Ectodermal cell (in vitro differentiated cells): ENCODE measurements around the gene PLEKHJ1.
A peak's percentile ranks its signal among the peaks of the same experiment; 100 is the strongest.

Source experiments
- H3K27ac ChIP-seq: 2 replicates; pipeline ENCODE4 v1.7.0; 2013; ENCODE audit warnings: mild to moderate bottlenecking, low read depth, low read length; ENCODE audit not compliant: insufficient read depth, poor library complexity, severe bottlenecking
- H3K27me3 ChIP-seq: 2 replicates; pipeline ENCODE4 v1.7.0; 2013; ENCODE audit warnings: mild to moderate bottlenecking, low read length; ENCODE audit not compliant: insufficient read depth, control insufficient read depth, poor library complexity, severe bottlenecking
- H3K36me3 ChIP-seq: one replicate; pipeline ENCODE4 v1.7.0; 2013; ENCODE audit warnings: low read length; ENCODE audit not compliant: control insufficient read depth, insufficient read depth
- H3K4me1 ChIP-seq: one replicate; pipeline ENCODE4 v1.7.0; 2013; ENCODE audit warnings: low read length; ENCODE audit not compliant: control insufficient read depth, insufficient read depth
- H3K4me3 ChIP-seq: 2 replicates; pipeline ENCODE4 v1.7.0; 2013; ENCODE audit warnings: low read depth, low read length, control low read depth; ENCODE audit not compliant: insufficient read depth
- H3K9me3 ChIP-seq: 2 replicates; pipeline ENCODE4 v1.7.0; 2013; ENCODE audit warnings: mild to moderate bottlenecking, low read length, moderate library complexity; ENCODE audit not compliant: control insufficient read depth
- WGBS, 2 experiments: methylation state at CpG; one replicate each; pipeline ENCODE4 v1.1.7; 2013; ENCODE audit warnings: missing lambda C conversion rate in 2 of 2; 5-methylcytosine and 5-hydroxymethylcytosine counted together

Gene PLEKHJ1

DNA sequence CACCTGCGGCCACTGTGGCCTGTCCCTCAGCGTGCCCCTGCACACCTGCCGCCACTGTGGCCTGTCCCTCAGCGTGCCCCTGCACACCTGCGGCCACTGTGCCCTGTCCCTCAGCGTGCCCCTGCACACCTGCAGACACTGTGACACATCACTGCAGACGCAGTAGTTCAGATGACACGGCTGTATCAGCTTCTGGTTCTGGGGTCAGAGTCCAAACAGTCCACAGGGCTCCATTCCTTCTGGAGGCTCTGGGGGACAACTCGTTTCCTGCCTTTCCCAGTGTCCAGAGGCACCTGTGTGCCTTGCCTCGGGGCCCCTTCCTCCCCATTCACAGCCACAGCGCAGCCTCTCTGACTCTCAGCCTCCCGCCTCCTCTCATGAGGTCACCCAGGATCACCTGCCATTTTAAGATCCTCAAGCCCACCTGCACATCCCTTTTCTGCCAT, 6.0 kb upstream of the PLEKHJ1 start:
- Histone ChIP-seq H3K4me1 (peaks cover 29% of the 10 kb centered on the region), H3K27ac (no peak overlapping the region)

DNA sequence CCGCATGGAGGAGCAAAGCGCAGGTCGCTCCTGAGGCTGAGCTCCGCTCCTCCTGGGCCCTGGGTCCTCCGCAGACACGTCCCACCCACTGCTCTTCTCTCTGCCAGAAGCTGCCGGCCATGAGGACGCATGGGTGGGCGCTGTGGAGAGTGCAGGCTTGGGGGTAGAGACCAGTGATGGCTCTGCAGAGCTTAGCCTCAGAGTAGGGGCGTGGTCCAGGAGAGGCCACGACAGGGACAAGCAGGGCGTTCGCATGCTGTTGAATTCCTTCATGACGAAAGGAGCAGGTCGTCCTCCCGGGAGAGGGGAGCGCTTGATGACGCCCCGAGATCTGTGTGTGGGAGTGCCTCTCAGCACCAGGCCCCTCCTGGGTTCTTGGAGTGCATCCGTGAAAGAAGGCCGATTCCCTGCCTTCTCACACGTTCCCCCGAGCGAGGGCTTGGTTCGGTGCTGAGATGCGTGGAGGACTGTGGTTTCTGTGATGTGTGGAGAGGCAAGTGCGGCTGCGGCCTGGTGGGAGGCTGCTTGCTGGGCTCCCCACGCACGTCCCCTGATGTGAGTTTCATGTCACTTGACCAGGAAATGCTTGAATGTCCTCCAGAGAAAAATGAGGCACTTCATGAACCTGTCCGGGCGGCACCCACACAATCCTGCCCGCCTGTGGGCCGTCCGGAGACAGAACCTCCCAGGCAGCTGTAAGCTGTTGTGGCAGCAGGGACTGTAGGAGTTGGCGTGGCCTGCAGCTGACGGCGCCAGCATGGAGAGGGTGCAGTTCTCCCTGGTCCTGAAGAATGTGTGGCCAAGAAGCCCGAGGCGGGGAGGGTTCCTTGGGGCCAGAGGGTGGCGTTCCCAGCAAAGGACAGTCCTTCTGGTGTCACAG, 5.0 kb upstream of the PLEKHJ1 start:
- Histone ChIP-seq H3K4me3 (no peak overlapping the region), H3K36me3 (peaks cover 29% of the 10 kb centered on the region), H3K4me1 (peaks cover 29% of the 10 kb centered on the region), H3K9me3 (no peaks in the 10 kb centered on the region), H3K27ac (no peak overlapping the region), H3K27me3 (no peaks in the 10 kb centered on the region)
- WGBS, 2 experiments, result 92% methylated on average over 41 of the region's 41 CpGs

More for the DNA sequence above, 6.0 kb upstream of the PLEKHJ1 start:
- 94% methylated on average over 12 of the region's 12 CpGs for WGBS, 2 experiments
- H3K9me3 ChIP-seq, result no peaks in the 10 kb centered on the region
- peaks cover 39% of the 10 kb centered on the region for H3K36me3 ChIP-seq
- no peaks in the 10 kb centered on the region for H3K27me3 ChIP-seq
- H3K4me3 ChIP-seq, result no peak overlapping the region

DNA sequence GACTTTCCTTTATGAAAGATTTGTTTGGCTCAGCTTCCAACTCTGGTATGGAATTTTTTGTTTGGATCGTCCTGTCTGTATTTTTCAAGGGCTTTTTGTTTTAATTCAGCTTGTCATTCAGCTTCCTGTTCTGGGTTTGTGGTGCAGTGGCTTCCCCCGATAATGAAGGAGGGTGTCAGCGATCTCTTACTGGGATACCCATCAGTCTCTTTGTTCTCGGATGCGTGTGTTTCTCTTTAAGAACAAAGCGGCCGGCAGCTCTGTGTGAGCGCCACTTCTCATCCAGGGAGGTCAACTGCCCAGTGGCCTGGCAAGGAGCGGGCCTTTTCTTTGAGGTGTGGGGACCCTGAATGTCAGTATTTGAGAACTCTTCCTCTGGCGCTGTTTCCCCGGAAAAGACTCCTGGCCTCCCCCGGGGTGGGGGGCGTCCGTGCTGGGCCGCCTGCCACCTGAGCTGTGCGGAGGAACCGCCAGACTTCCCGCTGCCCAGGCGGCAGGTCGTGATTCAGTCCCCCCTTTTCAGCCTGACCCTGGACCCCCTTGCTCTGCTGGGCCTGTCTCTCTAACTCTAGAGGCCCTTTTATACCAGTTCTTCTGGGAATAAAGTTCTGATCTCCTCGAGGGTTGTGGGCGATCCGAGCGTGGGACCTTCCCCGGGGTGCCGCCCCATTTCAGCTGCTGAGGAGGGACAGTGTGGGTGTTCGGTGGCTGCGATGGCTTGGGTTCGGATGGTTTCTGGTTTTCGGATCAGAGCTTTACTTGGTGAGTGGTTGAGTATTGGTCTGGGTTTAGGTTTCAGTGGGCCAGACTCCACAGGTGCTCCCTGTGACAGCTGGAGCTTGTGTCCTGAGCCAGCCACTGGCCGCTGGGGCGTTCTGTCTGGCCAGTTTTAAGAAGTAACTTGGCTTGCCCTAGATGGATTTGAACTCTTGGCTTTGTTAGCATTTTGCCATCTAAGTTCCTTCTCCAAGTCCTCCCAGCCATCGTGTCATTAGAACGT, 3.9 kb upstream of the PLEKHJ1 start:
- Histone ChIP-seq H3K36me3 (peaks cover 18% of the 10 kb centered on the region), H3K27ac (peak overlapping the region; percentile 73), H3K4me3 (peak overlapping the region; percentile 33), H3K4me1 (peaks cover 31% of the 10 kb centered on the region), H3K9me3 (no peaks in the 10 kb centered on the region), H3K27me3 (no peaks in the 10 kb centered on the region)
- 42 to 43% methylated on average over 34 of the region's 34 CpGs for WGBS, 2 experiments

DNA sequence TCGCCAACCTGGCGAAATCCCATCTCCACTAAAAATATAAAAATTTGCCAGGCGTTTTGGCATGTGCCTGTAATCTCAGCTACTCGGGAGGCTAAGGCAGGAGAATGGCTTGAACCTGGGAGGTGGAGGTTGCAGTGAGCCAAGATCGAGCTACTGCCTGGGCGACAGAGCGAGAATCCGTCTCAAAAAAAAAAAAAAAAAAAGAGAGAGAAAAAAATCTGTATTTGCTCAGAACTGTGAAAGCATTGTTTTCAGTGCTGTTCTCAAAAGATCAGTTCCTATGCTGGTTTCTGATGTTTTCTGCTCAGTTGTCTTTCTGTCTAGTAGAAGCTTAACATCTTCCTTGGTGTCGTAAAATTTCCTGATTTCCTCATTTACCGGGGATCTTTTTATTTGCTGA, 3.0 kb upstream of the PLEKHJ1 start:
- WGBS, 2 experiments, result 77 to 79% methylated on average over 10 of the region's 10 CpGs
- H3K36me3 ChIP-seq, result peaks cover 10% of the 10 kb centered on the region
- peaks cover 37% of the 10 kb centered on the region for H3K4me1 ChIP-seq
- H3K27me3 ChIP-seq, result no peaks in the 10 kb centered on the region
- H3K9me3 ChIP-seq, result no peaks in the 10 kb centered on the region
- peak overlapping the region; percentile 73 for H3K27ac ChIP-seq
- H3K4me3 ChIP-seq, result peak overlapping the region; percentile 33

DNA sequence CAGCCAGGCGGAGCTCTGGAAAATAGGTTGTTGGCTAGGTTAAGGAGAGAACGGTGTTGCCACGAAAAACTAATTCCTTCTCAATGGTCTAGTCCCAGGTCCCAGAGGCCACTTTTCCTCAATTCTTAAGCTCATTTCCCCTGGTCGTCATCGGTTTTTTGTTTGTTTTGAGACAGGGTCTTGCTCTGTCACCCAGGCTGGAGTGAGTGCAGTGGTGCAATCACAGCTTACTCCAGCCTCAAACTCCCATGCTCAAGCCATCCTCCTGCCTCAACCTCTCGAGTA, 1.7 kb upstream of the PLEKHJ1 start:
- 84 to 89% methylated on average over 6 of the region's 6 CpGs for WGBS, 2 experiments
- Histone ChIP-seq H3K4me3 (peak overlapping the region; percentile 78), H3K9me3 (no peaks in the 10 kb centered on the region), H3K27me3 (no peaks in the 10 kb centered on the region), H3K36me3 (peaks cover 5% of the 10 kb centered on the region), H3K27ac (no peak overlapping the region), H3K4me1 (peaks cover 37% of the 10 kb centered on the region)

DNA sequence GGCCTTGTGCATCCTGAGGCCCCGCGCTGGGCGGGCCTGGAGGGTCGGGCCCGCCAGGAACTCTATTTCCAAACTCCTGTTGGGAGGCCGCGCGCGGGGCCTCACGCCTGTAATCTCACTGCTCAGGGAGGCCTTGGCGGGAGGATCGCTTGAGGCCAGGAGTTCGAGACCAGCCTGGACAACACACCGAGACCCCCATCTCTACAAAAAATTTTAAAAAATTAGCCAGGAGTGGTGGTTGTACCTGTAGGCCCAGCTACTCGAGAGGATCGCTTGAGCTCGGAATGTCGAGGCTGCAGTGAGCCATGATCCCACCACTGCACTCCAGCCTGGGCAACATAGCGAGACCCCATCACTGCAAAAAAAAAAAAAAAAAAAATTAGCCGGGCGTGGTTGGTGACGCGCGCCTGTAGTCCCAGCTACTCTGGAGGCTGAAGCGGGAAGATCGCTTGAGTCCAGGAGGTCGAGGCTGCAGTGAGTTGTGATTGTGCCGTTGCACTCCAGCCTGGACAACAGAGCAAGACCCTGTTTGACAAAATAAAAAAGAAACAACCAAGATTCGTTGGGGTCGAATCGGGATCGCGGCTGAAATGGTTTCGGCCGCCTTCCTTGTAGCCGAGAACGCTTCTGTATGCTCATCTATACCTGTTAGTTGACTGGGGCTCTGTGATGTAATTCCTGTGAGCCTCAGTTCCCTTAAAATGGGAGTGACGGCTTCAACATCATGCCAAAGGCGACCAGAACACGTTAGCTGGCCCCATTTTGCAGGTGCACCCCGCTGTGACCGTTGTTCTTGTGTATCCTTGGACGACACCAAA, 1.1 kb upstream of the PLEKHJ1 start:
- H3K36me3 ChIP-seq, result peaks cover 6% of the 10 kb centered on the region
- WGBS, 2 experiments, result 43 to 46% methylated on average over 43 of the region's 43 CpGs
- peak overlapping the region; percentile 99 for H3K27ac ChIP-seq
- H3K9me3 ChIP-seq, result no peaks in the 10 kb centered on the region
- no peaks in the 10 kb centered on the region for H3K27me3 ChIP-seq
- peaks cover 37% of the 10 kb centered on the region for H3K4me1 ChIP-seq
- H3K4me3 ChIP-seq, result peak overlapping the region; percentile 78

DNA sequence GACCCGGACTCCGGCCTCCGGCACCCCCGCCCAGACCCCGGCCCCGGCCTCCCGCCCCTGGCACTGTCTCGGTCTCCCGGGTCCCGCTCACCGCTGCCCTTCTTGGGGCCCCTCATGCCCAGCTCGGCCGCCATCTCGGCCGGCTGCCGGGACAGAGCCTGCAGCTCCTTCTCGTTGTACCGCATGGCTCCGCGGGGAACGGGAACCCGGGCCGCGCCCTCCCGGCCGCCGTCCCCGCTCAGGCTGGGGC, 140 bp downstream of the PLEKHJ1 start:
- Histone ChIP-seq H3K27ac (no peak overlapping the region), H3K27me3 (no peaks in the 10 kb centered on the region), H3K9me3 (no peaks in the 10 kb centered on the region), H3K4me1 (peaks cover 31% of the 10 kb centered on the region), H3K4me3 (peak overlapping the region; percentile 78), H3K36me3 (peaks cover 8% of the 10 kb centered on the region)
- WGBS, 2 experiments, result 0% methylated on average over 28 of the region's 28 CpGs

DNA sequence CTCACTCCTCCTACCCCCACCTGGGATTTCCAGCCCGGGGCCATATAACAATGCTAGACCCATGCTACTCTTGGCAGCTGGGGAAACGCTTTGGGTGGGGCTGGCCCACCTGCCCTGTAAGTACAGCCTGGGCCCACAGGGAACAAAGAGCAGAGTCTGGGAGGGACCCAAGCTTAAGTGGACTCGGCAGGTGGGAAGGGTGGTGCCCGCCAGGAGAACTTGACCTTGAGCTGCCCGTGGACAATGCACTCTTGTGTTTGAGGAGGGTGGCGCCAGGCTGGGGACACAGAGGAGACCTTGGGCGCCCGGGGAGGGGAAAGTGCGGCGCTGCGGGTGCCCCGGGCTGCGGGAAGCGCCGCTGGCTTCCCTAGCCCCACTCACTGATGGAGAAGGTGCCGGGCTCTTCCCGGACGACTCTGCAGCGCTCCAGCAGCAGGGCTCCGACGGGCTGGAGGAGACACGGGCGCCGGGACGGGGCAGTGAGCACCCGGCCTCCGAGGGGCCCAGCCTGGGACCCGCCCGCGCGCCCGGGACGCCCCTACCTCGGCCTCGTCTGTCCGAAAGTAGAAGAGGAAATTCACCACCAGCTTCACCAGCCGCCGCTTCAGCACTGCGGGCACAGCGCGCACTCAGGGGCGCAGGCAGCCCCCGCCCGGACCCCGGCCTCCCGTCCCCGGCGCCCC, 607 bp downstream of the PLEKHJ1 start:
- Histone ChIP-seq H3K36me3 (peaks cover 8% of the 10 kb centered on the region), H3K27ac (no peak overlapping the region)
- WGBS, 2 experiments, result 1% methylated on average over 48 of the region's 48 CpGs

DNA sequence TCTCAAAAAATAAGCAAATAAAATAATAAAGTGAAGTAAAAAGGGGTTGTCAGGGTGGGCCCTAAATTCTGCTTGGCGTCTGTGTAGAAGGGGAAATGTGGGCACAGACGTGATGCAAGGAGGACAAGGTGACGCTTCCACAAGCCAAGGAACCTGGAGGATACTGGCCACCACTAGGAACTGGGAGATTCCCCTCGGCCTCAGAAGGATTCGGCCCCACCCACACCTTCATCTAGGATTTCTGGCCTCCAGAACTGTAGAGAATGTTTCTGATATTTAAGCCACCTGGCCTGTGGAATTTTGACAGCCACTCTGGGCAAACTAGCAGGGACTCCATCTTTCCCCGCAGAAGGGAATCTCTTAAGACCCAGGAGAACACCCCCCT, 1.1 kb downstream of the PLEKHJ1 start:
- WGBS, 2 experiments, result 64 to 79% methylated on average over 6 of the region's 6 CpGs
- Histone ChIP-seq H3K4me1 (peaks cover 21% of the 10 kb centered on the region), H3K4me3 (peak overlapping the region; percentile 78), H3K27ac (no peak overlapping the region), H3K9me3 (no peaks in the 10 kb centered on the region), H3K27me3 (no peaks in the 10 kb centered on the region), H3K36me3 (peaks cover 13% of the 10 kb centered on the region)

More for the DNA sequence above, 607 bp downstream of the PLEKHJ1 start:
- peak overlapping the region; percentile 78 for H3K4me3 ChIP-seq
- peaks cover 26% of the 10 kb centered on the region for H3K4me1 ChIP-seq
- no peaks in the 10 kb centered on the region for H3K9me3 ChIP-seq
- H3K27me3 ChIP-seq, result no peaks in the 10 kb centered on the region
